T-helper 1 cell treated with Interleukin-12 subunit alpha and Interleukin-12 subunit beta and Interleukin-4 antibody, amounts not matched to agents 30 μg/mL and 1 μg/mL, for 36 hours (primary cell): Measurements from ENCODE around the gene KMT2D.
A peak's percentile ranks its signal among the peaks of the same experiment; 100 is the strongest.

Experiments
- H3K27ac Mint-ChIP-seq: one replicate; pipeline ENCODE4 v1.8.0; 2021; ENCODE audit warnings: mild to moderate bottlenecking, mixed read lengths
- H3K27me3 Mint-ChIP-seq: one replicate; pipeline ENCODE4 v1.8.0; 2021; ENCODE audit warnings: low read depth, mixed read lengths
- H3K36me3 Mint-ChIP-seq: one replicate; pipeline ENCODE4 v1.8.0; 2021; ENCODE audit warnings: low read depth, mixed read lengths
- H3K4me1 Mint-ChIP-seq: one replicate; pipeline ENCODE4 v1.8.0; 2021; ENCODE audit warnings: low read depth, mixed read lengths
- H3K4me3 Mint-ChIP-seq: one replicate; pipeline ENCODE4 v1.8.0; 2021; ENCODE audit warnings: mild to moderate bottlenecking, moderate library complexity, mixed read lengths
- H3K9me3 Mint-ChIP-seq: one replicate; pipeline ENCODE4 v1.8.0; 2021; ENCODE audit warnings: mixed read lengths

Gene KMT2D

DNA sequence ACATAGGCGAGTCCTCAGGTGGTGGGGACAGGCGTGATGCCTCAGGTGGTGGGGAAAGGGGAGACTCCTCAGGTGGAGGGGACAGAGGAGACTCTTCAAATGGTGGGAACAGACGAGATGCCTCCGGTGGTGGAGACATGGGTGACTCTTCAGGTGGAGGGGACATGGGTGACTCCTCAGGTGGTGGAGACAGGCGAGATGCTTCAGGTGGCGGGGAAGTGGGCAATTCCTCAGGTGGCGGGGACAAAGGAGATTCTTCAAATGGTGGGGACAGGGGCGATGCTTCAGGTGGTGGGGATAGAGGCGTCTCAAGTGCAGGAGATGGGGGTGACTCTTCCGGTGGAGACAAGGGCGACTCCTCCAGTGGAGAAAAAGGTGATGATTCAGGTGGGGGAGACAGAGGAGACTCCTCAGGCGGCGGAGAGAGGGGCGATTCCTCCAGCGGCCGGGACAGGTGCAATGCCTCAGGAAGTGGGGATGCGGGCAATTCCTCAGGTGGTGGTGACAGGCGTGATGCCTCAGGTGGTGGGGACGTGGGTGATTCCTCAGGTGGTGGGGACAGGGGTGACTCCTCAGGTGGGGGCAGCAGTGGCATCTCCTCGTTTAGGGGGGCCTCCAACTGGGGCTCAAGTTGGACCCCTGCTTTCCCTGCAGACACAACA lies 8.7 kb downstream of the KMT2D start:
- H3K36me3 Mint-ChIP-seq, result peaks cover 55% of the 10 kb centered on the region
- H3K4me1 Mint-ChIP-seq, result peaks cover 26% of the 10 kb centered on the region
- no peak overlapping the region for H3K27ac Mint-ChIP-seq
- H3K4me3 Mint-ChIP-seq, result no peak overlapping the region
- H3K27me3 Mint-ChIP-seq, result no peaks in the 10 kb centered on the region
- H3K9me3 Mint-ChIP-seq, result no peaks in the 10 kb centered on the region

DNA sequence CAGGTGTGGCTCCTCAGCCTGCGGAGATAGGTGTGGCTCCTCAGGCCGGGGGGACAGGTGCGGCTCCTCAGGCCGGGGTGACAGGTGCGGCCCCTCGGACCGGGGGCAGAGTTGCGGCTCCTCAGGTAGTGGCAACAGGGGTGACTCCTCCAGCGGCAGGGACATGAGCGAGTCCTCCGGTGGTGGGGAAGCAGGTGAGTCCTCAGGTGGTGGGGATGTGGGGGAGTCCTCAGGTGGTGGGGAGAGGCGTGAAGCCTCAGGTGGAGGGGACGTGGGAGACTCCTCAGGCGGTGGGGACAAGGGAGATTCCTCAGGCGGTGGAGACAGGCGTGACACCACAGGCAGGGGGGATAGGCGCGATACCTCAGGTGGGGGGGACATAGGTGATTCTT lies 9.2 kb downstream of the KMT2D start:
- Mint-ChIP-seq H3K4me3 (no peak overlapping the region), H3K36me3 (peaks cover 57% of the 10 kb centered on the region), H3K4me1 (peaks cover 20% of the 10 kb centered on the region), H3K27ac (no peak overlapping the region), H3K9me3 (no peaks in the 10 kb centered on the region), H3K27me3 (no peaks in the 10 kb centered on the region)

DNA sequence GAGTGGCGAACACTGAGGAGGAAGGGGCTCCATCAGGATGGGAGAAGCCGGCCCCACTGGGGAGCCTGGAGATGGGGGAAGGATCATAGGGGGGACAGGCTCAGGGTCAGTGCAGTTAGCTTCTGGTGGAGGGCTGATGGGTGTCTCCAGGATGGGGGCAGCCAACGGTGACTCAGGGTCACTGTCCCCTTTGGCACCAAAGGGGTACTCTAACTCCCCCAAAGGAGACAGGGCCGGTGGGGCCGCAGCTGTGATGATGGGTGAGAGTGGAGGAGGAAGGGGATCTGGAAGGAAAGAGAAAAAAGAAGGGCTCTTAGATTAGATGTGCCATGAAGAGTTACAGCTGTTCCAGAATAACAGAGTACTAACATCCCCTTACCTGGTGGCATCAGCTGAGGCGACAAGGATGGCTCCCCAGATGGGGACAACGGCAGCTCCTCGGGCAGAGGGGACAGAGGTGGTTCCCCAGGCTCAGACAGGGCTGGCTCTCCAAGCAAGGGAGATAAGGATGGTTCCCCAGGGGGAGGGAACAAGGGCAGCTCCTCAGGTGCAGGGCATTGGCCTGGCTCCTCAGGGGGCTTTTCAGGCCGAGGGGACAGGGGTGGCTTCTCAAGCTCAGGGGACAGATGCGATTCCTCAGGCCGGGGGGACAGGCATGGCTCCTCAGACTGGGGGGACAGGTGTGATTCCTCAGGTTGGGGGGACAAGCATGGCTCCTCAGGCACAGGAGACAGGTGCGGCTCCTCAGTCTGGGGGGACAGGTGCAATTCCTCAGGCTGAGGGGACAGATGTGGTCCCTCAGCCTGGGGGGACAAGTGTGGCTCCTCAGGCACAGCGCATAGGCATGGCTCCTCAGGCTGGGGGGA lies 9.9 kb downstream of the KMT2D start:
- peaks cover 58% of the 10 kb centered on the region for H3K36me3 Mint-ChIP-seq
- H3K9me3 Mint-ChIP-seq, result no peaks in the 10 kb centered on the region
- H3K27me3 Mint-ChIP-seq, result no peaks in the 10 kb centered on the region
- H3K4me1 Mint-ChIP-seq, result peaks cover 14% of the 10 kb centered on the region
- no peak overlapping the region for H3K4me3 Mint-ChIP-seq
- no peak overlapping the region for H3K27ac Mint-ChIP-seq

DNA sequence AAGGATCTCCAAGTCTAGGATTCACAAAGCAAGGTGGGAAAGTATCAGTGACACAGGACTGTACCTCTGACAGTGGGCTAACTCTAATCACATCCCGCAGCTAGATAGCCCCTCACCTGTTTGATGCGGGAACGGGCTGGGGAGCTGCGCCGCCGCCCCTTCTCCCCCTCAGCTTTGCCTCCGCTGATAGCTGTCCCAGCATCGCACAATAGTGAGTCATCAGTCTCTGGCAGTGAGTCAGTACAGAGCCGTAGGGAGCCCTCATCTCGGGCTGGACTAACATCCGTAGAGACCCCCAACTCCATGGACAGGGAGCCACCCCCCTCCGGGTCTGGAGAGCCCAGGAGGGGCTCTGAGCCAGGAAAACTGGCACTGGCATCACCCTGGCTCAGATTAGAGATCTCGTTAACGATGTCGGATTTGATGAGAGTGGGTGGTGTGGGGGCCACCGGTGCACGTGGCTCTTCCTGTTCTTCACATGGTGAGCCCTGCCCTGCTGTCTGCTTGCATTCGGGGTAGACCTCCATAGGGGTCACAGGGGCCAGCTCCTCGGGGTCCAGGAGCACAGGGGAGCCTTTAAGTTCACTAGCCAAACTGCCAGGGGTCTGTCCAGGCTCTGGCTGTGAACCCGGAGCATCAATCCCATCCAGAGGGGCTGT lies 10.9 kb downstream of the KMT2D start:
- H3K27ac Mint-ChIP-seq, result no peak overlapping the region
- H3K4me3 Mint-ChIP-seq, result no peak overlapping the region
- H3K27me3 Mint-ChIP-seq, result no peaks in the 10 kb centered on the region
- no peaks in the 10 kb centered on the region for H3K9me3 Mint-ChIP-seq
- H3K4me1 Mint-ChIP-seq, result peaks cover 5% of the 10 kb centered on the region
- H3K36me3 Mint-ChIP-seq, result peaks cover 55% of the 10 kb centered on the region

DNA sequence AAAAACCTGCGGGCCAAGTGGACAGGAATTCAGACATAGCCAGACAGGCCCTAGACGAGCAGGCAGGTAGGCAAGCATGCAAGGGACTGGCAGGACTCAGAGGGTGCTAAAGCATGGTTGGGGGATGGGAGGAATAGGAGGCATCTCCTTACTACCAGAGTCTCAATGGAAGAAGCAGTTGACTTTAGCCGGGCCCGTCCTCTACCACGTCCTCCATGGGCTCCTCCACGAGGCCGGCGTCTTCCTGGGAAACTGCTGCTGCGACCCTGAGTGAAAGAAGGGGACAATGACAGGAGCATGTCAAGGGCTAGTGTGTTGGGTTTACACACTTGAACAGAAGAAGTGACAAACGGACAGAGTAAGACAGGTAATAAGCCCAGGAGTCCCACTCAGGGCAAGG lies 11.6 kb downstream of the KMT2D start:
- no peaks in the 10 kb centered on the region for H3K27me3 Mint-ChIP-seq
- H3K4me3 Mint-ChIP-seq, result no peak overlapping the region
- H3K4me1 Mint-ChIP-seq, result peaks cover 4% of the 10 kb centered on the region
- no peak overlapping the region for H3K27ac Mint-ChIP-seq
- peaks cover 59% of the 10 kb centered on the region for H3K36me3 Mint-ChIP-seq
- no peaks in the 10 kb centered on the region for H3K9me3 Mint-ChIP-seq

DNA sequence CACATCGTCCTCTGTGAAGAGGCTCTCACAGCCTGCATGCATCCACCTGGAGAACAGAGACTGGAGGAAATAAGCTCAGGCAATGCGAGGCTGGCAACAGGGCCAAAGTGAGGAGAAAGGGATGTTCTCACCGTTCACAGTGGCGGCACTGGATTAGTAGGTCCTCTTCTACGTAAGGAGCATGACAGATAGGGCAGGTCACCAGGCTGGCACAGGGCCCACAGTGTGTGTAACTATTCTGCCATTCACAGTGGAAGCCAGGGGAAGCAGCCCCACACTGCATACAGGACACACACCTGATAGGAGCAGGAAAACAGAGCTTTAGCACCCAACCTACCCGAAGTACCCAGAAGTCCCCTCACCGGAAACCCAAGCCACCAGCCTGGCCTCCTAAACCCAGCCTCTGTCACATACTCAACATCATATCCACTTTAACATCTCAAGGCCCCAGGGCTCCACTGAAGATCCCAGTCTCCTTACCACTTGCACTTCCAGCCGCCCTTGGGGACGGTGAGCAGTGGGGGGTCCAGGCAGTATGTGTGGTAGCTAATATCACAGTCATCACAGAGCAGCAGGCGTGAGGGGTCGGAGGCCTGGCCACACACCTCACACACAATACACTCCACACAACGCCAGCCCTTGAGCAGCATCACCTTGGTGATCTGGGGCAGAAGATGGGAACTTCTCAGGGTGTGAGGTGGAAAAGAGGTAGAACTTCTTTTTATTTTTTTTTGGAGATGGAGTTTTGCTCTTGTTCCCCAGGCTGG lies 14.3 kb downstream of the KMT2D start:
- H3K36me3 Mint-ChIP-seq, result peaks cover 55% of the 10 kb centered on the region
- no peaks in the 10 kb centered on the region for H3K4me1 Mint-ChIP-seq
- H3K4me3 Mint-ChIP-seq, result no peak overlapping the region
- H3K27me3 Mint-ChIP-seq, result no peaks in the 10 kb centered on the region
- no peak overlapping the region for H3K27ac Mint-ChIP-seq
- H3K9me3 Mint-ChIP-seq, result no peaks in the 10 kb centered on the region

DNA sequence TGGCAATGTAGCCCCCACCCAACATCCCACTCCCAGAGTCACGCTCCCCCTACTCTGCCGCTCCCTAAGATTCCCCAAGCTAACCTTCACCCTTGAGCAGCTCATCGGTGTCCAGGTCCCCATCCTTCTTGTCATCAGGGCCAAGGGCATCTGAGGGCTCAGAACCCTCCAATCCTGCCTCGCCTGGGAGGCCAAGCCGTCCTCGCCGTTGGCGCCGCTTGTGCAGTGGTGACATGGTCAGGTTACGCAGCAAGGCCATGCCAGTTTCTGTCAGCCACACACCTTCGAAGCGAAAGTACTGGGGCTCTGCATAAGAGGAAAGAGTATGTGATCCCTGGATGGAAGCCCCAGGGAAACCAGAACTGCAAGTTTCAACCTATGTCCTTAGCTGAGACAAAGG lies 15.9 kb downstream of the KMT2D start:
- no peaks in the 10 kb centered on the region for H3K27me3 Mint-ChIP-seq
- no peaks in the 10 kb centered on the region for H3K9me3 Mint-ChIP-seq
- H3K36me3 Mint-ChIP-seq, result peaks cover 55% of the 10 kb centered on the region
- H3K4me1 Mint-ChIP-seq, result no peaks in the 10 kb centered on the region
- H3K4me3 Mint-ChIP-seq, result no peak overlapping the region
- no peak overlapping the region for H3K27ac Mint-ChIP-seq

DNA sequence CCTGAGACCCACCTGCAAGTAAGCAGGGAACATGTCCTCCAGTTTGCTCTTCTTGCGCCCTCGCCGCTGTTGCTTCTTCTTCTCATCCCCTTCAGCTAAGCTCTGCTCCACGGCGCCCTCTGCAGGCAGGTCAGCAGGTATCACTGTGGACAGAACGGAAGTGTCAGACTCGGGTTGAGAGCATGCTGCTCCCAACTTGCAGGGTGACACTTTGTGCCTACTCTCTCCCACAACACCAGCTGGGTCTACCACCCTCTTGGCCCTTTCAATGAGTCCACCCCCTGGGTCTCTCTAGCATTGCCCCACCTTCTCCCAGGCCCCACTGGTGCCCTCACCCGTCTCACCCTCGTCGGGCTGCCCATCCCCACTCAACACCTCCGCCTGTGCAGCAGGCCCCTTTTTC lies 16.7 kb downstream of the KMT2D start:
- Mint-ChIP-seq H3K4me1 (no peaks in the 10 kb centered on the region), H3K36me3 (peaks cover 53% of the 10 kb centered on the region), H3K9me3 (no peaks in the 10 kb centered on the region), H3K27ac (peak overlapping the region; percentile 14), H3K27me3 (no peaks in the 10 kb centered on the region), H3K4me3 (no peak overlapping the region)

DNA sequence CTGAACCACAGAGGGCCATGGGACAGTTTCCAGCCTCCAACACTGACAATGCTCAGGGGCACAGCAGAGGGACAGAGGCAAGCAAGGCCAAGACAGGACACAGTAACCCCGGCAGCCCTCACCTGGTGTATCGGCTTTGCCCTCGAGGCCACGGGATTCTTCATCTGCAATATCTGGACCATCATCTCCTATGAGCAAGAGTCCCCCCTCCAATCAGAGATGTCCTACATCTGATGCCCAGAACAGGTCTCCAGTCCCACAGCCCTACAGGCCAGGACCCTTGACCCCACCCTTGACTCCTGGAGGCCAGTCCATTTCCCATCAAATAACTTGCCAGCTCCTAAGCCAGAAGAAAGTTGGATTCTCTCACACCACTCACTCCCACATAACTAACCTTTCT lies 17.4 kb downstream of the KMT2D start:
- H3K27ac Mint-ChIP-seq, result no peak overlapping the region

DNA sequence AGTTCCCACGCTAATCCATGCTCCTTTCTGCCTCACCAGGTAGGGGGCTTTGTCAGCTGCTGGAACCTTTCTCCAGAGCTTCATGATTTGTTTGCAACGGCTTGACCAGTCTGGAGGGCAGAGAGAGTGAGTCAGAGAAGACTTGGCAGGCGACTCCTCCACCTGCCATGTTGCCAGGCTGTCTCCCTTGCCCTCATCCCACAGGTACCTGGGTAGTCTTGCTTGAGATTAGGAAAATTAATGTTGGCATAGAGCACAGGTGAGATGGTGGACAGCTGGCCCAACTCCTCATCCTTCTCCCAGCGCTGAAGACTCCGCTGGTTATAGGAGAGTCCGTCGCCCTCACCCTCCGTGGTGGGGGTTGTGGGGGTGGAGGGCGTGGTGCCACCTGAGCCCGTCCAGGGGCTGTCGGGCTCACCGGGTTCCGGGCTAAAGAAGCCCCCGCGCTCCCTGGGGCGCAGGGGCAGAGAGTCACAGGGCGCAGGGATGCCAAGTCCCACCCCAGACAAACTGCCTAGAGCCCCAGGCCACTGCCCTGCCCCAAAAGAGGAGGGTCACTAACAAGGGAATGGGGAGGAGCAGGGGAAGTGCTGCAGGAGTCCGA lies 18.6 kb downstream of the KMT2D start:
- Mint-ChIP-seq H3K27ac (no peak overlapping the region), H3K27me3 (no peaks in the 10 kb centered on the region), H3K36me3 (peaks cover 52% of the 10 kb centered on the region), H3K4me3 (no peak overlapping the region), H3K4me1 (no peaks in the 10 kb centered on the region), H3K9me3 (no peaks in the 10 kb centered on the region)

More for the DNA sequence above, 17.4 kb downstream of the KMT2D start:
- Mint-ChIP-seq H3K9me3 (no peaks in the 10 kb centered on the region), H3K4me3 (no peak overlapping the region), H3K27me3 (no peaks in the 10 kb centered on the region), H3K36me3 (peaks cover 52% of the 10 kb centered on the region), H3K4me1 (no peaks in the 10 kb centered on the region)

DNA sequence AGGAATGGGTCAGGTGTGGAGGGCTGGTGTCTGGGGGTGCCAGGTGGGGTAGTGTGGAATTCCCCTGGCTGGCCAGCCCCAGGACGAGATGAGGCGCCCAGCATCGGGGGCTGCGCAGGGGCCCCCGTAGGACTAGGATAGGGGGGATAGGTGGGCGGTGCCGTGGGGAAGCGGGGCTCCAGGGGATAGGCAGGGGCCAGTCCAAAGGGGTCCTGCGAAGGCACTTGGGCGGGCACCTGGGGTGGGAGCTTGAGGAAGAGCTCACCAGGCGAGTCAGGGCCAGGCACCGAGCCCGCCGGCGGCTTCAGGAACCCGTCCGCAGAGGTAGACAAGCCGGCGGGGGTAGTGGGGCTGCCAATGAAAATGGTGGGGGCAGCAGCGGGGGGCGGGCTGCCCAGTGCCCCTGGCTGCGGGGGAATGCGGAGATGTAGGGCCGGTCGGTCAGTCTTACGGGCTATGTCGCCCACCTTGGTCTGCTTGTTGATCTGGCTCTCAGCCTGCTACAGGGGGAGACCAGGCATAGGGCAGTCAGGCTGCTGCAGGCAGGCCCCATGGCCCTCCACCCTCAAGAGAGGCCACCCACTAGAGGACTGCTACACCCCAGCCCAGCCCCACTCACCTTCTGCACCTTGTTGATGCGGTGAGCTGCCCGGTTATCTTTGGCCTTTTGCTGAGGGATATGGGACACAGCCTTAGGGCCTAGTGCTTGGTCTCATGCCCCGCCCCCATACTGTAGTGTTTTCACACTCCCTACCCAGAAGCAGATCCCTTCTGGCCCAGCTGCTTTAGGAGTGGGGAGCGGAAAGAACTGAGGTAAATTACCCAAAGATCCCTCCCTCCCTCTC lies 19.3 kb downstream of the KMT2D start:
- no peaks in the 10 kb centered on the region for H3K27me3 Mint-ChIP-seq
- peaks cover 50% of the 10 kb centered on the region for H3K36me3 Mint-ChIP-seq
- H3K4me3 Mint-ChIP-seq, result no peak overlapping the region
- no peaks in the 10 kb centered on the region for H3K9me3 Mint-ChIP-seq
- H3K4me1 Mint-ChIP-seq, result no peaks in the 10 kb centered on the region
- no peak overlapping the region for H3K27ac Mint-ChIP-seq

DNA sequence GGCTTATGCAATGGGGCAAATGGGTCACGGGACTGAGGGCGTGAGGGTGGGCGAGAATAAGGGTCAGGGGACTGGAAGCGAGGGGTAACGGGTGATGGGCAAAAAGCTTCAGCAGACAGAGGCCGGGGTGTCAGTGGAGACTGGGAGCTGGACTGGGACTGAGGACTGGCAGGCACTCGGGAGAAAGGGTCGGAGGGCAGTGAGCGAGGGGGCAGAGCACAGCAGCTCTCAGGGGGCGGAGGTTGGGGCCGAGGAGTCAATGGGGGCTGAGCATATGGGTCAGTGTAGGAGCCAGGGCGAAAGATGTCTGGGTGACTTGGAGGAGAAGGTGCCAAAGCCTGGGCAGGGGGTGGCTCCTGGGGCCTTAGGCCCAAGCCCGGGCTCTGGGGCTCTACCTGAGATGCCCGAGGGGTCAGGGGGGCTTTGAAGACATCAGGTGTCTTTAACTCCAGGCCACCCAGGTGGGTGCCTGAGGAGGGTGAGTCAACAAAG lies 20.2 kb downstream of the KMT2D start:
- no peak overlapping the region for H3K4me3 Mint-ChIP-seq
- H3K27ac Mint-ChIP-seq, result no peak overlapping the region
- no peaks in the 10 kb centered on the region for H3K4me1 Mint-ChIP-seq
- no peaks in the 10 kb centered on the region for H3K27me3 Mint-ChIP-seq
- H3K36me3 Mint-ChIP-seq, result peaks cover 47% of the 10 kb centered on the region
- no peaks in the 10 kb centered on the region for H3K9me3 Mint-ChIP-seq
